Smooth muscle cell of bladder (primary cell): ENCODE measurements around the gene KCNA1. TPM values are rescaled to one million over a fixed set of nuclear protein-coding genes. Genes with fewer than 3 reads are reported as not detected.

ENCODE experiments used
- total RNA-seq: library from RNA; depleted of rRNA; stranded (reverse); fragments of >200 nt; gene quantifications from 2 replicates; pipeline ENCODE4 v1.2.3, GENCODE V29; 2014

Gene KCNA1
- under 0.01 TPM in 1 of 2 replicates, not detected in the other for total RNA-seq

GRCh38 chr12:4909734-4910501, at the start of gene KCNA1:
Gene KCNA1 (plus strand): TSS chr12:4909905. CDS start chr12:4911379, 1,474 bp downstream.

Other genes starting within 250 kb of the KCNA1 start
- under 0.01 and 0.18 TPM in 2 replicates for gene GALNT8, start 189.5 kb upstream of the KCNA1 start, total RNA-seq
- not detected in 2 replicates for gene KCNA5, start 134.0 kb downstream of the KCNA1 start, total RNA-seq